HEK293 (cell line): Measurements from ENCODE around the gene GSAP.

Experiments used
- CTCF ChIA-PET: fragments of 350-600 bp; formaldehyde crosslinking; extraction: SDS; loops from one replicate; lab custom pipeline; 2021; ENCODE audit warnings: antibody characterized with exemption; lab: Yijun Ruan, JAX
- POLR2A ChIA-PET: fragments of 300-600 bp; formaldehyde crosslinking; extraction: SDS; loops from one replicate; lab custom pipeline; 2020; ENCODE audit warnings: antibody characterized with exemption, inconsistent platforms; lab: Yijun Ruan, JAX
- H3K27ac ChIP-seq: fragments of 200-500 bp; sonication (Bioruptor generic); 2 replicates; pipeline ENCODE4 v1.5.1; 2014; ENCODE audit warnings: low read depth, low read length, control low read depth, inconsistent platforms; ENCODE audit errors: extremely low read depth
- H3K36me3 ChIP-seq, 2 experiments: fragments of 200-500 bp in 1 of 2; sonication (Bioruptor generic) in 1 of 2; 1 replicate in 1 of 2; 2 replicates in 1 of 2; pipeline ENCODE4 v1.5.1; 2014 to 2017; ENCODE audit warnings: inconsistent platforms in 2 of 2, low read length in 2 of 2; ENCODE audit not compliant: control insufficient read depth in 2 of 2, insufficient read depth in 1 of 2
- H3K4me1 ChIP-seq: fragments of 200-500 bp; sonication (Bioruptor generic); 2 replicates; pipeline ENCODE4 v1.5.1; 2014; ENCODE audit warnings: mild to moderate bottlenecking, low read length, inconsistent platforms; ENCODE audit not compliant: control insufficient read depth, insufficient read depth
- H3K4me3 ChIP-seq: 2 replicates; pipeline ENCODE4 v1.5.1; 2011; ENCODE audit warnings: low read depth, mild to moderate bottlenecking, control low read depth, low read length, moderate library complexity
- H3K9me3 ChIP-seq: fragments of 200-500 bp; sonication (Bioruptor generic); 2 replicates; pipeline ENCODE4 v1.5.1; 2014; ENCODE audit warnings: low read depth, low read length, inconsistent platforms; ENCODE audit not compliant: control insufficient read depth, insufficient read depth
- BCL11A ChIP-seq: fragments of 450-650 bp; formaldehyde crosslinking; IDR thresholded peaks from 2 replicates; pipeline ENCODE4 v1.5.1; 2016; ENCODE audit warnings: low read depth, missing biosample characterization, missing genetic modification characterization
- GLIS1 ChIP-seq: fragments of 450-650 bp; formaldehyde crosslinking; IDR thresholded peaks from 2 replicates; pipeline ENCODE4 v1.5.1; 2016; ENCODE audit warnings: missing biosample characterization, missing genetic modification characterization
- GLIS2 ChIP-seq: fragments of 450-650 bp; formaldehyde crosslinking; IDR thresholded peaks from 2 replicates; pipeline ENCODE4 v1.5.1; 2016; ENCODE audit warnings: missing biosample characterization, missing genetic modification characterization
- KLF10 ChIP-seq: fragments of 450-650 bp; IDR thresholded peaks from 2 replicates; pipeline ENCODE4 v1.5.1; 2018; ENCODE audit warnings: missing biosample characterization, mild to moderate bottlenecking, missing genetic modification characterization
- OVOL3 ChIP-seq: fragments of 450-650 bp; formaldehyde crosslinking; IDR thresholded peaks from 2 replicates; pipeline ENCODE4 v1.5.1; 2016; ENCODE audit warnings: missing biosample characterization, missing genetic modification characterization
- SP3 ChIP-seq: fragments of 450-650 bp; formaldehyde crosslinking; IDR thresholded peaks from 2 replicates; pipeline ENCODE4 v1.5.1; 2016; ENCODE audit warnings: missing biosample characterization, missing genetic modification characterization
- SP7 ChIP-seq: fragments of 450-650 bp; formaldehyde crosslinking; IDR thresholded peaks from 2 replicates; pipeline ENCODE4 v1.5.1; 2016; ENCODE audit warnings: missing biosample characterization, missing genetic modification characterization
- TRIM28 ChIP-seq: IDR thresholded peaks from 2 replicates; pipeline ENCODE4 v1.6.1; 2011; ENCODE audit warnings: low read length, control low read depth, borderline replicate concordance
- YY2 ChIP-seq: fragments of 450-650 bp; formaldehyde crosslinking; IDR thresholded peaks from 2 replicates; pipeline ENCODE4 v1.5.1; 2016; ENCODE audit warnings: missing biosample characterization, missing genetic modification characterization
- ZBTB20 ChIP-seq: fragments of 450-650 bp; formaldehyde crosslinking; IDR thresholded peaks from 2 replicates; pipeline ENCODE4 v1.5.1; 2016; ENCODE audit warnings: missing biosample characterization, missing genetic modification characterization
- ZBTB26 ChIP-seq: fragments of 450-650 bp; formaldehyde crosslinking; optimal IDR thresholded peaks from 2 replicates; pipeline ENCODE3; 2016; ENCODE audit warnings: missing biosample characterization, mild to moderate bottlenecking, missing genetic modification characterization
- ZBTB44 ChIP-seq: fragments of 450-650 bp; IDR thresholded peaks from 2 replicates; pipeline ENCODE4 v1.5.1; 2018; ENCODE audit warnings: missing biosample characterization, mild to moderate bottlenecking, missing genetic modification characterization
- ZEB2 ChIP-seq: fragments of 450-650 bp; formaldehyde crosslinking; IDR thresholded peaks from 2 replicates; pipeline ENCODE4 v1.5.1; 2016; ENCODE audit warnings: missing biosample characterization, missing genetic modification characterization
- ZNF16 ChIP-seq: fragments of 450-650 bp; formaldehyde crosslinking; IDR thresholded peaks from 2 replicates; pipeline ENCODE4 v1.5.1; 2016; ENCODE audit warnings: low read depth, missing biosample characterization, missing genetic modification characterization
- ZNF202 ChIP-seq: fragments of 450-650 bp; formaldehyde crosslinking; IDR thresholded peaks from 2 replicates; pipeline ENCODE4 v1.5.1; 2016; ENCODE audit warnings: missing biosample characterization, missing genetic modification characterization, borderline replicate concordance
- ZNF274 ChIP-seq, 2 experiments: fragments of 200-500 bp in 1 of 2; fragments of 450-650 bp in 1 of 2; sonication (Bioruptor generic) in 1 of 2; formaldehyde crosslinking in 1 of 2; IDR thresholded peaks; 2 replicates each; pipeline versions ENCODE4 v1.5.1 to v1.6.1; 2014 to 2016; ENCODE audit warnings: borderline replicate concordance in 1 of 2, inconsistent platforms in 1 of 2, low read length in 1 of 2, missing biosample characterization in 1 of 2, missing genetic modification characterization in 1 of 2
- ZNF354C ChIP-seq: fragments of 450-650 bp; formaldehyde crosslinking; IDR thresholded peaks from 2 replicates; pipeline ENCODE4 v1.5.1; 2016; ENCODE audit warnings: missing biosample characterization, missing genetic modification characterization, low read depth, borderline replicate concordance
- ZNF433 ChIP-seq: fragments of 450-650 bp; formaldehyde crosslinking; IDR thresholded peaks from 2 replicates; pipeline ENCODE4 v1.5.1; 2016; ENCODE audit warnings: missing biosample characterization, missing genetic modification characterization, low read depth
- ZNF747 ChIP-seq: fragments of 450-650 bp; formaldehyde crosslinking; IDR thresholded peaks from 2 replicates; pipeline ENCODE4 v1.5.1; 2016; ENCODE audit warnings: missing biosample characterization, missing genetic modification characterization
- ZSCAN23 ChIP-seq: fragments of 450-650 bp; formaldehyde crosslinking; IDR thresholded peaks from 2 replicates; pipeline ENCODE4 v1.5.1; 2016; ENCODE audit warnings: missing biosample characterization, missing genetic modification characterization
- ZSCAN30 ChIP-seq: fragments of 450-650 bp; IDR thresholded peaks from 2 replicates; pipeline ENCODE4 v1.5.1; 2018; ENCODE audit warnings: missing biosample characterization, mild to moderate bottlenecking, missing genetic modification characterization, moderate library complexity
- TF ChIP-seq, protein P1 (sequence below): fragments of 450-650 bp; formaldehyde crosslinking; IDR thresholded peaks from 2 replicates; pipeline ENCODE4 v1.5.1; 2016; ENCODE audit warnings: missing biosample characterization, missing genetic modification characterization, borderline replicate concordance

The GSAP gene

DNA sequence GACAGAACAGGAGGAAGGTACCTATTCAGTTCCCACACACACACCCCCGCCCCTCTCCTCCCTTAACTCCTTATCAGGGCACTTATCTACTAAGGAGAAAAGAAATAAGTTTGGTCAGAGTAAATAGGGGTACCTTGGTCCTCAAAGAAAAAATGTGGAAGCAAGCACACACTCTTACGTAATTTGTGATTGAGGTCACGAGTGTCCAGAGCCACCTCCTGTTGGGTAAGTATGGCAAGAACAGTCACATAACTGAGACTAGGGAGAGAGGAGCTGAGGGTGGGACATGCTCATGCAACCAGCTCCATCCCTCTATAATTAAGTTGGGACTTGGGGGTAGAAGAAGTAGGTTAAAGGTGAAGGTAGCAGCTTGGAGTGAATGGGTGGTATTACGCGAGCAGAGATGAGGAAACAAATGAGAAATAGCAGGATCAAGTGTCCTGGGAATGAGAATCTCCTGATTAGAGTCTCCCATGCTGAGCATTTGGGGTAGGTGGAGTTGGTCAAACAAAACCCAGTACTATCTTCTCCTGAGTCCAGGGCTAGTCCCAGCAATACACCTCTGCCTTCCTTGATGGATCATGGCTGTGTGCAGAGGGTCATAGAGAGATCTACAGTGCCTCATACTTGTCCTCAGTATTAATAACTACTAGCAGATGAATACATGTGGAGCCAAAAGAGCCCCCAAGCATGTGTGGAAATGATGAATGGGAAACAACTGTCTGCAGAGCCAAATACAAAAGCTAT lies 77.1 kb downstream of the GSAP start:
- Histone ChIP-seq H3K9me3 (no peaks in the 10 kb centered on the region), H3K4me3 (no peak overlapping the region), H3K36me3 (no peaks in the 10 kb centered on the region)
- CTCF ChIA-PET, result interaction anchor here (0.6 kb wide), 1 partner anchor 116 kb away, joined by 3 read pairs; no protein-coding TSS in a partner anchor
- TF ChIP-seq SP7 (tag by site-specific recombination) (peak; percentile 93), ZNF16 (tag by site-specific recombination) (no peak), TRIM28 (peak; percentile 22; the same call in 1 of the 2 replicates)
- TF ChIP-seq, all 188 proteins: peak for 2
- POLR2A ChIA-PET, result no interaction called here
- Histone ChIP-seq H3K4me1 (no peaks in the 10 kb centered on the region), H3K27ac (no peak overlapping the region)

DNA sequence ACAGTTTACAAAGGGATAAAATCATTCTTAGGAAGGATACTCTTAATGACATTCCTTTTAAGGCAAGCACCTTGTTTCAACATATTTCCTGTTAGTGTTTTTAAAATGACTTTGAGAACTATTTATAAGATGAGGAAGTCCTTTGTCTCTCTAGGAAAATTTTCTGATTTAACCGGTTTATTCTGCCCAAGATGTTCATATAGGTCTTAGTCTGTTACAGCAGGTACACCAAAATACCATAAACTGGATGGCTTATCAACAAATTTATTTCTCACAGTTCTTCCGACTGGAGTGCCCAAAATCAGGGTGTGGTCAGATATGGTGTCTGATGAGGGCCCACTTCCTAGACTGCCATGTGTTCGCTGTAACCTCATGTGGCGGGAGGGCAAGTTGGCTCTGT lies 77.9 kb downstream of the GSAP start:
- no peaks in the 10 kb centered on the region for H3K36me3 ChIP-seq
- ChIA-PET CTCF (no interaction called here), POLR2A (no interaction called here)
- H3K4me3 ChIP-seq, result no peak overlapping the region
- TF ChIP-seq ZEB2 (tag by site-specific recombination) (no peak), ZNF433 (tag by site-specific recombination) (no peak), ZBTB26 (tag by site-specific recombination) (no peak), ZNF274 (IDR thresholded peaks at IDR 0.05; ENCODE audit: low read length) (no peak), ZNF274 (tag by site-specific recombination; IDR thresholded peaks at IDR 0.05; ENCODE audit: borderline replicate concordance) (no peak), ZBTB44 (tag by site-specific recombination) (no peak), ZSCAN30 (tag by site-specific recombination) (no peak), ZSCAN23 (tag by site-specific recombination) (no peak)
- no peak overlapping the region for H3K27ac ChIP-seq
- no peaks in the 10 kb centered on the region for H3K9me3 ChIP-seq
- no peaks in the 10 kb centered on the region for H3K4me1 ChIP-seq

DNA sequence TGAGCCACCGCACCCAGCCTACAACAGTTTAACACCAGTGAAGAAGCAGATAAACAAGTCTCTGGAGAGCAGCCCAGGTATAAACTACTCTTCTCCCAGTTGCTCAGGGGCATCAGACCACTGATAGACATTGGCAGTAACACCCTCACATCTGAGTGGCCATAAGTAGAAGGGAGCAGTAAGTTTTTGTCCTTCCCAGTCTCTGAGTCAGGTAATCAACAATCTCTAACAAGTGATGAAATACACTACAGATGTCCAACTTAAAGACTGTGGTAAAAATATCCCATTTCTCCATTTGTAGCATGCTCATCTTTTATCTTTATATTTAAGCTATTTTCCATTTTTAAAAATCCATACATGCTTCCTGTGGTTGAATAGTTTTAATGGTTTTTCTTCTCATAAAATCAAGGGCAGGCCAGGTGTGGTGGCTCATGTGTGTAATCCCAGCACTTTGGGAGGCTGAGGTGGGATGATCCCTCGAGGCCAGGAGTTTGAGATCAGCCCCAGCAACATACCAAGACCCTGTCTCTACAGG lies 78.6 kb downstream of the GSAP start:
- Histone ChIP-seq H3K9me3 (no peaks in the 10 kb centered on the region), H3K27ac (no peak overlapping the region), H3K36me3 (no peaks in the 10 kb centered on the region), H3K4me3 (no peak overlapping the region), H3K4me1 (no peaks in the 10 kb centered on the region)
- ChIA-PET CTCF (no interaction called here), POLR2A (no interaction called here)
- TF ChIP-seq BCL11A (tag by site-specific recombination) (no peak), ZNF354C (no peak), SP3 (tag by site-specific recombination) (no peak), KLF10 (no peak), GLIS1 (tag by site-specific recombination) (no peak), ZBTB20 (no peak), GLIS2 (no peak), ZNF747 (no peak), ZNF202 (tag by site-specific recombination) (no peak), OVOL3 (tag by site-specific recombination) (no peak), YY2 (no peak)
- TF ChIP-seq, protein P1, sequence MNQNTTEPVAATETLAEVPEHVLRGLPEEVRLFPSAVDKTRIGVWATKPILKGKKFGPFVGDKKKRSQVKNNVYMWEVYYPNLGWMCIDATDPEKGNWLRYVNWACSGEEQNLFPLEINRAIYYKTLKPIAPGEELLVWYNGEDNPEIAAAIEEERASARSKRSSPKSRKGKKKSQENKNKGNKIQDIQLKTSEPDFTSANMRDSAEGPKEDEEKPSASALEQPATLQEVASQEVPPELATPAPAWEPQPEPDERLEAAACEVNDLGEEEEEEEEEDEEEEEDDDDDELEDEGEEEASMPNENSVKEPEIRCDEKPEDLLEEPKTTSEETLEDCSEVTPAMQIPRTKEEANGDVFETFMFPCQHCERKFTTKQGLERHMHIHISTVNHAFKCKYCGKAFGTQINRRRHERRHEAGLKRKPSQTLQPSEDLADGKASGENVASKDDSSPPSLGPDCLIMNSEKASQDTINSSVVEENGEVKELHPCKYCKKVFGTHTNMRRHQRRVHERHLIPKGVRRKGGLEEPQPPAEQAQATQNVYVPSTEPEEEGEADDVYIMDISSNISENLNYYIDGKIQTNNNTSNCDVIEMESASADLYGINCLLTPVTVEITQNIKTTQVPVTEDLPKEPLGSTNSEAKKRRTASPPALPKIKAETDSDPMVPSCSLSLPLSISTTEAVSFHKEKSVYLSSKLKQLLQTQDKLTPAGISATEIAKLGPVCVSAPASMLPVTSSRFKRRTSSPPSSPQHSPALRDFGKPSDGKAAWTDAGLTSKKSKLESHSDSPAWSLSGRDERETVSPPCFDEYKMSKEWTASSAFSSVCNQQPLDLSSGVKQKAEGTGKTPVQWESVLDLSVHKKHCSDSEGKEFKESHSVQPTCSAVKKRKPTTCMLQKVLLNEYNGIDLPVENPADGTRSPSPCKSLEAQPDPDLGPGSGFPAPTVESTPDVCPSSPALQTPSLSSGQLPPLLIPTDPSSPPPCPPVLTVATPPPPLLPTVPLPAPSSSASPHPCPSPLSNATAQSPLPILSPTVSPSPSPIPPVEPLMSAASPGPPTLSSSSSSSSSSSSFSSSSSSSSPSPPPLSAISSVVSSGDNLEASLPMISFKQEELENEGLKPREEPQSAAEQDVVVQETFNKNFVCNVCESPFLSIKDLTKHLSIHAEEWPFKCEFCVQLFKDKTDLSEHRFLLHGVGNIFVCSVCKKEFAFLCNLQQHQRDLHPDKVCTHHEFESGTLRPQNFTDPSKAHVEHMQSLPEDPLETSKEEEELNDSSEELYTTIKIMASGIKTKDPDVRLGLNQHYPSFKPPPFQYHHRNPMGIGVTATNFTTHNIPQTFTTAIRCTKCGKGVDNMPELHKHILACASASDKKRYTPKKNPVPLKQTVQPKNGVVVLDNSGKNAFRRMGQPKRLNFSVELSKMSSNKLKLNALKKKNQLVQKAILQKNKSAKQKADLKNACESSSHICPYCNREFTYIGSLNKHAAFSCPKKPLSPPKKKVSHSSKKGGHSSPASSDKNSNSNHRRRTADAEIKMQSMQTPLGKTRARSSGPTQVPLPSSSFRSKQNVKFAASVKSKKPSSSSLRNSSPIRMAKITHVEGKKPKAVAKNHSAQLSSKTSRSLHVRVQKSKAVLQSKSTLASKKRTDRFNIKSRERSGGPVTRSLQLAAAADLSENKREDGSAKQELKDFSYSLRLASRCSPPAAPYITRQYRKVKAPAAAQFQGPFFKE, result no peak
